Transverse colon (tissue), 4 donors: Measurements from ENCODE around the gene MAS1. TPM values are rescaled to one million over a fixed set of nuclear protein-coding genes. Genes with fewer than 3 reads are reported as not detected.
"Not testable (repeated sequence)": the region's sequence is repeated elsewhere in the genome, so short reads cannot be mapped to it uniquely, and the experiment has no call there.

Experiments used
- DNase-seq: peaks from one replicate; pipeline ENCODE4 v3.0.0-alpha.2; 2019
- H3K27ac ChIP-seq, 4 donors: fragments of 200-600 bp; sonication (generic); 2 replicates each; pipeline ENCODE4 v1.5.1; 2016 to 2018; ENCODE audit warnings: inconsistent platforms in 4 of 4
- H3K27me3 ChIP-seq: fragments of 200-600 bp; sonication (generic); 2 replicates; pipeline ENCODE4 v1.5.1; 2017; ENCODE audit warnings: inconsistent platforms
- H3K36me3 ChIP-seq, 4 donors: fragments of 200-600 bp; sonication (generic); 2 replicates each; pipeline ENCODE4 v1.5.1; 2017 to 2019; ENCODE audit warnings: inconsistent platforms in 4 of 4
- H3K4me1 ChIP-seq, 4 donors: fragments of 200-600 bp; sonication (generic); 2 replicates each; pipeline ENCODE4 v1.5.1; 2017 to 2020; ENCODE audit warnings: inconsistent platforms in 4 of 4
- H3K4me3 ChIP-seq, 4 donors: fragments of 200-600 bp; sonication (generic); 1 replicate in 1 of 4; 2 replicates in 3 of 4; pipeline versions ENCODE4 v1.5.1 to v1.6.1; 2017 to 2019; ENCODE audit warnings: inconsistent platforms in 4 of 4
- H3K9me3 ChIP-seq, 2 donors: fragments of 200-600 bp; sonication (generic); 2 replicates each; pipeline ENCODE4 v1.5.1; 2017 to 2019; ENCODE audit warnings: inconsistent platforms in 2 of 2
- EP300 ChIP-seq: sonication (generic); formaldehyde crosslinking; IDR thresholded peaks from one replicate; pipeline ENCODE4 v1.6.1; 2017; ENCODE audit warnings: antibody characterized with exemption, low read depth
- POLR2A ChIP-seq: fragments of 450-650 bp; IDR thresholded peaks from one replicate; pipeline ENCODE4 v1.6.1; 2016; ENCODE audit warnings: antibody characterized with exemption, mild to moderate bottlenecking, moderate library complexity
- POLR2AphosphoS5 ChIP-seq, 3 donors: sonication (generic); formaldehyde crosslinking; IDR thresholded peaks; one replicate each; pipeline ENCODE4 v1.6.1; 2016; ENCODE audit warnings: antibody characterized with exemption in 3 of 3
- WGBS, 2 donors: methylation state at CpG; one replicate each; pipeline ENCODE4 v1.1.5; 2018; ENCODE audit warnings: low coverage in 1 of 2; 5-methylcytosine and 5-hydroxymethylcytosine counted together
- in situ Hi-C, 4 donors: fragments of 200-750 bp; cut with MboI; loops; one replicate each; pipeline versions ENCODE4 v1.15.0 to v1.15.1; 2017; ENCODE audit warnings: low sequenced_read_pairs in 3 of 4, low pct_ligation_motif_present in 1 of 4, low pct_unique_long_range_greater_than_20kb in 1 of 4
- intact Hi-C: fragments of 100-400 bp; cut with DNase I; formaldehyde crosslinking; loops from one replicate; pipeline ENCODE4 v1.15.1; 2023; ENCODE audit warnings: low total_unique reads
- total RNA-seq, 4 donors: library from RNA; depleted of rRNA; stranded (reverse); fragments of >200 nt; gene quantifications; one replicate each; pipeline ENCODE4 v1.1.0, GENCODE V29; 2016
- TF ChIP-seq, protein P1 (sequence below), 5 experiments: fragments of 200-600 bp in 3 of 5; fragments of 450-650 bp in 2 of 5; sonication (generic) in 3 of 5; IDR thresholded peaks; 1 replicate in 2 of 5; 2 replicates in 3 of 5; pipeline ENCODE4 v1.5.1; 2016 to 2017; ENCODE audit warnings: antibody characterized with exemption in 5 of 5, inconsistent platforms in 3 of 5, mild to moderate bottlenecking in 2 of 5, moderate library complexity in 1 of 5

The MAS1 gene
- not detected for total RNA-seq

DNA sequence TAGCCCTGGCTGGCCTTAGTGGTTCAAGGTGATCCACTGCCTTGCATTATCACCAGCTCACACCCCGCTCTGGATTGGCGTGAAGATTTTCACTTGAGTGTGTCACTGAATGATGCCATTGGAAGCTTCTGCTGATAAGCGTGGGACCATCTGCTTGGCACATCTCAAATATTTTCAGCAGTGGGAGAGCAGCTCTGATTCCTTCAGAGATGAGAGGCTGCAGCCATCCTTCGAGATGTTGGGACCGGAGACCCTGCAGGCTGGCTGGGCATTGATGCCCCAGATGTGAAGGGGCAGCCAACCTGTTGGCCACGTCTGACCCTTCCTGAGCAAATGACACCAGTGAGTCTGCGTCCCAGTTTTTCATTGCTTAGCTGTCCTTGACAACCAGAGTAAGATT is at the start of gene MAS1:
Gene MAS1 (plus strand): TSS at position 197 of the 400 bp plus-strand sequence. CDS start 15,968 bp downstream, outside the sequence.
- intact Hi-C loops (no loop called here), in situ Hi-C loops (no loop called here)
- H3K4me3 ChIP-seq, result no peak within 1 kb of the TSS
- 78 to 85% methylated on average over 5 to 7 of the region's 7 CpGs for WGBS, 2 donors
- no peaks in the 10 kb centered on the region for H3K9me3 ChIP-seq
- TF ChIP-seq POLR2AphosphoS5 (IDR thresholded peaks at IDR 0.05) (no peak), POLR2A (no peak), EP300 (no peak)
- TF ChIP-seq, protein P1, sequence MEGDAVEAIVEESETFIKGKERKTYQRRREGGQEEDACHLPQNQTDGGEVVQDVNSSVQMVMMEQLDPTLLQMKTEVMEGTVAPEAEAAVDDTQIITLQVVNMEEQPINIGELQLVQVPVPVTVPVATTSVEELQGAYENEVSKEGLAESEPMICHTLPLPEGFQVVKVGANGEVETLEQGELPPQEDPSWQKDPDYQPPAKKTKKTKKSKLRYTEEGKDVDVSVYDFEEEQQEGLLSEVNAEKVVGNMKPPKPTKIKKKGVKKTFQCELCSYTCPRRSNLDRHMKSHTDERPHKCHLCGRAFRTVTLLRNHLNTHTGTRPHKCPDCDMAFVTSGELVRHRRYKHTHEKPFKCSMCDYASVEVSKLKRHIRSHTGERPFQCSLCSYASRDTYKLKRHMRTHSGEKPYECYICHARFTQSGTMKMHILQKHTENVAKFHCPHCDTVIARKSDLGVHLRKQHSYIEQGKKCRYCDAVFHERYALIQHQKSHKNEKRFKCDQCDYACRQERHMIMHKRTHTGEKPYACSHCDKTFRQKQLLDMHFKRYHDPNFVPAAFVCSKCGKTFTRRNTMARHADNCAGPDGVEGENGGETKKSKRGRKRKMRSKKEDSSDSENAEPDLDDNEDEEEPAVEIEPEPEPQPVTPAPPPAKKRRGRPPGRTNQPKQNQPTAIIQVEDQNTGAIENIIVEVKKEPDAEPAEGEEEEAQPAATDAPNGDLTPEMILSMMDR (IDR thresholded peaks at IDR 0.05), result no peak
- H3K27ac ChIP-seq, result no peak within 1 kb of the TSS
- peaks cover 49% of the 10 kb centered on the region for H3K27me3 ChIP-seq
- no peak for DNase-seq
- H3K36me3 ChIP-seq, result no peaks in the 10 kb centered on the region
- no peaks in the 10 kb centered on the region for H3K4me1 ChIP-seq

DNA sequence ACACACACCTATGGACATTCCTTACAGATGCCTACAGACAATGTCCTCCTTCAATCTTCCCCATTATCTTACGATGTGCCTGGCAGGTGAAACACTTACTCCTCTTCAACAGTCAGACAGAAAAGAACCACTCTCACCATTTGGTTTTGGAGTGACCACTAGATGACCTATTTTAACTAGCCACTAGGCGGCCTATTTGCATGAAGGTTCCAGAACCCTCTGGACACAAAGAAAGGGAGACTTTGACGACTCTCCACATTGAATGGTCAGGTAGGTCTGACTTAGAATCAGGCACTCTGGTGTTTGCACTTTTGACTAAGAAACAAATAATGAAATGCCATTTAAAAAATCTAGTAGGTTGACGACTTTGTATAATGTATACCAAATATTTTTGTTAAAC is 48.8 kb upstream of the MAS1 start:
- no peak overlapping the region for H3K4me3 ChIP-seq
- no peaks in the 10 kb centered on the region for H3K9me3 ChIP-seq
- WGBS, 2 donors, result 65 to 68% methylated on average over 2 to 4 of the region's 4 CpGs
- in situ Hi-C loops, result no loop called here
- no peaks in the 10 kb centered on the region for H3K4me1 ChIP-seq
- no peaks in the 10 kb centered on the region for H3K27me3 ChIP-seq
- DNase-seq, result no peak
- no peak for TF ChIP-seq EP300
- TF ChIP-seq, protein P1 (IDR thresholded peaks at IDR 0.05), result peak in 1 of 5 experiments; percentile 10
- no peak for TF ChIP-seq POLR2A
- TF ChIP-seq POLR2AphosphoS5 (IDR thresholded peaks at IDR 0.05), result no peak
- no peaks in the 10 kb centered on the region for H3K36me3 ChIP-seq
- H3K27ac ChIP-seq, result no peak overlapping the region
- intact Hi-C loops, result no loop called here

DNA sequence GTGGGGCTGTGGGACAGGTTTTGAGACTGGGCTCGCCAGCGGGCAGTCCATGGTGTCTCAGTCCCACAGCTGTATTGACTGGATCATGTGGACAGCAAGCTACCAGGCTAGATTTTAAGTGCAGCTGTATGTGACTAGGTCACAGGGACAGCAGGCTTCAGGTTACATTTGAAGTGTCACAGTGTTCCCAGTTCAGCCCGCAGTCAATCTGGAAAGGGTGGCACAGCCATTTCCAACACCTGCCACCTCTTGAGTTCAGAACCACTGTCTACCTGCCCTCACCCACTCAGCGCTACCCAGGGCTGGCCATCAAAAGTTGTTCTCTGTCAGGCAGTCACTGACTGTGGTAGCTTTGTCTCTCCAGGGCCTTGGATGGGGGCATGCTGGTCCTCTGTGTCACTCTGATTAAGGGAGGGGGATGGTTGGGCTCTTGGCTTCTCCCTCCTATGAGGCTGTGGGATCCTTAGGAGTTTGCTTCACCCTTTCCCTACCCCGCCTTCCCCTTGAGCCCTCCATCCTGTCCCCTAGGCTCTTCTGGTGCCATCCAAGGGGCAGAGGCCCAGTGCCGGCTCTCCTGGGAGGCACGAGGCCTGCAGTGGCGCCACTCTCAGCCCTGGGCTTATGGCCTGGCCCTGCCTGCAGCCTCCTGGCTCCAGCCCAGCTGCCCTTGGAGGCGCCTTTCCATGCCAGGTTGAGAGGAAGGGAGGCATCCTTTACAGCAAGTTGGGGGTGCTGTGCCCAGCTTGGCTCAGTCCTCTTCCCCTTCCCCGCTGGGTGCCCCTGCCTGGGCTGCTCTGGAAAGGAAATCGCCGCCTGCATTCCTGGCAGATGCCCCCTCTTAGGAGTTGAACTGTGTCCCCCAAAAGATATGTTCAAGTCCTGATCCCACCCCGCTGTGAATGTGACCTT is 45.8 kb upstream of the MAS1 start:
- no peak overlapping the region for H3K27ac ChIP-seq
- peaks cover 0 to 7% of the 10 kb centered on the region in 2 donors for H3K9me3 ChIP-seq
- no peaks in the 10 kb centered on the region for H3K4me1 ChIP-seq
- no peaks in the 10 kb centered on the region for H3K27me3 ChIP-seq
- TF ChIP-seq POLR2A, result no peak
- TF ChIP-seq POLR2AphosphoS5 (IDR thresholded peaks at IDR 0.05), result no peak
- TF ChIP-seq, protein P1 (IDR thresholded peaks at IDR 0.05), result no peak
- TF ChIP-seq EP300, result no peak
- intact Hi-C loops, result no loop called here
- WGBS, 2 donors, result 82 to 100% methylated on average over 1 to 12 of the region's 13 CpGs
- in situ Hi-C loops, result no loop called here
- DNase-seq, result no peak
- H3K4me3 ChIP-seq, result no peak overlapping the region
- H3K36me3 ChIP-seq, result no peaks in the 10 kb centered on the region

DNA sequence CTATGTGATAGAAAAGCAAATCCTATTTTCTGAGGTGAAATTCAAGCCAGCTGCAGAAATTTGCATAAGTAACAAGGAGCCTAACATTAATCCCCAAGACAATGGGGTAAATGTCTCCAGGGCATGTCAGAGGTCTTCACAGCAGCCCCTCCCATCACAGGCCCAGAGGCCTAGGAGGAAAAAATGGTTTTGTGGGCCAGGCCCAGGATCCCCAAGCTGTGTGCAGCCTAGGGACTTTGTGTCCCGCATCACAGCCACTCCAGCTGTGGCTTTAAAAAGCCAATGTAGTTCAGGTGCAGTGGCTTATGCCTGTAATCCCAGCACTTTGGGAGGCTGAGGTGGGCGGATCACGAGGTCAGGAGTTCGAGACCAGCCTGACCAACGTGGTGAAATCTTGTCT is 42.2 kb upstream of the MAS1 start:
- 90 to 94% methylated on average over 4 to 5 of the region's 5 CpGs for WGBS, 2 donors
- intact Hi-C loops, H3K4me1 ChIP-seq, H3K4me3 ChIP-seq, DNase-seq, H3K9me3 ChIP-seq, in situ Hi-C loops, H3K27me3 ChIP-seq, H3K27ac ChIP-seq, H3K36me3 ChIP-seq: not testable (repeated sequence)

DNA sequence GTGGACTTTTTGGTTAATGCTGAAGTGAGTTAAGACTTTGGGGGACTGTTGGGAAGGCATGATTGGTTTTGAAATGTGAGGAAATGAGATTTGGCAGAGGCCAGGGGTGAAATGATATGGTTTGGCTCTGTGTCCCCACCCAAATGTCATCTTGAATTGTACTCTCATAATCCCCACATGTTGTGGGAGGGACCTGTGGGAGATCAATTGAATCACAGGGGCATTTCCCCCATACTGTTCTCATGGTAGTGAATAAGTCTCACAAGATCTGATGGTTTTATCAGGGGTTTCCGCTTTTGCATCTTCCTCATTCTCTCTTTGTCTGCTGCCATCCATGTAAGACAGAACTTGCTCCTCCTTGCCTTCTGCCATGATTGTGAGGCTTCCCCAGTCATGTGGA is 40.9 kb upstream of the MAS1 start:
- H3K36me3 ChIP-seq, H3K9me3 ChIP-seq, H3K27ac ChIP-seq, DNase-seq, H3K4me1 ChIP-seq, intact Hi-C loops, H3K4me3 ChIP-seq, H3K27me3 ChIP-seq: not testable (repeated sequence)
- in situ Hi-C loops, result loop anchor here in 3 of 4 donors (25.0 kb wide), 1 partner anchor 612 kb away; no protein-coding TSS in a partner anchor
- 100% methylated on average over 1 of the region's 1 CpG for WGBS, 2 donors
